ENCODE data around the gene KCTD1. TPM values are rescaled to one million over a fixed set of nuclear protein-coding genes. Genes with fewer than 3 reads are reported as not detected.

Gene KCTD1
- total and polyA plus RNA-seq, 10 of the 15 experiments (the other 5 are each of a cell fraction or from before 2014, with no cell fraction given) = 1.5 to 13.4 (median 5.5) TPM

- H3K9me3 ChIP-seq (replicated peaks; ENCODE audit: control insufficient read depth, insufficient read depth, low read length) = no peaks in the 10 kb centered on the region
- no peak for DNase-seq (ENCODE audit: low read depth, low spot score)
- WGBS (ENCODE audit: insufficient coverage, insufficient replicate concordance, low lambda C conversion rate, missing lambda C conversion rate) = 89% methylated on average over 12 of the region's 12 CpGs
- H3K4me1 ChIP-seq (ENCODE audit: control insufficient read depth, insufficient read depth, low read length) = peaks cover 4% of the 10 kb centered on the region
- no peak overlapping the region for H3K27ac ChIP-seq (ENCODE audit: control insufficient read depth, insufficient read depth)
- no peak overlapping the region for H3K4me2 ChIP-seq (ENCODE audit: control insufficient read depth, insufficient read depth)
- H3K79me2 ChIP-seq (ENCODE audit: control insufficient read depth, insufficient read depth, low read length) = no peaks in the 10 kb centered on the region
- CTCF ChIA-PET = interaction anchor here (0.6 to 0.7 kb wide), 3 partner anchors 47 to 230 kb away, joined by 3 read pairs; no protein-coding TSS in a partner anchor
- H4K20me1 ChIP-seq (ENCODE audit: control insufficient read depth, insufficient read depth) = no peaks in the 10 kb centered on the region
- BruUV-seq (replicated peaks) = no TSS peak
- SMC1A ChIA-PET (ENCODE audit: uncharacterized antibody, unreplicated experiment) = no interaction called here
- H3K36me3 ChIP-seq (ENCODE audit: control insufficient read depth in 2 of 2, insufficient read depth in 2 of 2, low read length in 1 of 2) = no peaks in the 10 kb centered on the region
- RAD21 ChIA-PET (ENCODE audit: unreplicated experiment) = no interaction called here
- intact Hi-C loops (cut with micrococcal nuclease; ENCODE audit: unreplicated experiment) (no loop called here), in situ Hi-C loops (cut with MboI) (loop anchor here (5.0 to 25.0 kb wide), 2 partner anchors 50 to 570 kb away; no protein-coding TSS in a partner anchor)
- H3K27me3 ChIP-seq (replicated peaks in 1 of 2; ENCODE audit: control insufficient read depth in 2 of 2, insufficient read depth in 2 of 2, low read length in 1 of 2) = no peaks in the 10 kb centered on the region
- no peak for TF ChIP-seq ZBTB33 (IDR thresholded peaks at IDR 0.05)
- no peak for TF ChIP-seq CBX3 (IDR thresholded peaks at IDR 0.05; ENCODE audit: borderline replicate concordance, low read depth)
- TF ChIP-seq SIX5 (IDR thresholded peaks at IDR 0.05; ENCODE audit: low read depth, low read length, severe bottlenecking) = no peak
- TF ChIP-seq SRF (IDR thresholded peaks at IDR 0.05; ENCODE audit: low read depth in 2 of 2, low read length in 2 of 2) = no peak
- TF ChIP-seq ATF7 (IDR thresholded peaks at IDR 0.05; ENCODE audit: low read depth) = no peak
- no peak for TF ChIP-seq LARP7 (IDR thresholded peaks at IDR 0.05)
- no peak for TF ChIP-seq SREBF2 (IDR thresholded peaks at IDR 0.05; ENCODE audit: low read length)
- TF ChIP-seq MAX (IDR thresholded peaks at IDR 0.05; ENCODE audit: low read depth, low read length) = no peak
- no peak for TF ChIP-seq POLR2AphosphoS2 (IDR thresholded peaks at IDR 0.05; ENCODE audit: low read depth, low read length)
- no peak for TF ChIP-seq ZNF687 (IDR thresholded peaks at IDR 0.05)
- FAIRE-seq = no peak
- H3K4me3 ChIP-seq = no peak overlapping the region
- no peak overlapping the region for H3K9ac ChIP-seq (ENCODE audit: control insufficient read depth, insufficient read depth, low read length)
- no peak overlapping the region for H2AFZ ChIP-seq (ENCODE audit: control insufficient read depth, low read depth, low read length)
- no peak for ATAC-seq
- POLR2A ChIA-PET = no interaction called here
These were observed 131.2 kb downstream of the KCTD1 start for GRCh38 chr18:26417190-26417589.
